Posterior vena cava (tissue), 2 donors: Measurements from ENCODE around the gene AKAP13. TPM values are rescaled to one million over a fixed set of nuclear protein-coding genes. Genes with fewer than 3 reads are reported as not detected.
"Not testable (repeated sequence)": the region's sequence is repeated elsewhere in the genome, so short reads cannot be mapped to it uniquely, and the experiment has no call there.

Experiments
- DNase-seq: peaks from one replicate; pipeline ENCODE4 v3.0.0-alpha.2; 2020; ENCODE audit warnings: low spot score
- intact Hi-C, 2 donors: fragments of 100-400 bp; cut with DNase I; formaldehyde crosslinking; loops; one replicate each; pipeline versions ENCODE4 v1.14.1 to v1.14.2; 2022 to 2023
- total RNA-seq, 2 donors: library from RNA; stranded (reverse); fragmentation: NEBNext Ultra II Directional; extraction: Animal tissue kit (Norgen Biotek cat#: 25700); gene quantifications; one replicate each; pipeline ENCODE4 v1.2.1, GENCODE V29; 2021
- donor health status: DM: yes; HTN: yes; CAD: no.
- donor health status: DM: yes; HTN: yes; CAD: no.

Gene AKAP13
- total RNA-seq, 2 donors from 2014 or later: 214 TPM

DNA sequence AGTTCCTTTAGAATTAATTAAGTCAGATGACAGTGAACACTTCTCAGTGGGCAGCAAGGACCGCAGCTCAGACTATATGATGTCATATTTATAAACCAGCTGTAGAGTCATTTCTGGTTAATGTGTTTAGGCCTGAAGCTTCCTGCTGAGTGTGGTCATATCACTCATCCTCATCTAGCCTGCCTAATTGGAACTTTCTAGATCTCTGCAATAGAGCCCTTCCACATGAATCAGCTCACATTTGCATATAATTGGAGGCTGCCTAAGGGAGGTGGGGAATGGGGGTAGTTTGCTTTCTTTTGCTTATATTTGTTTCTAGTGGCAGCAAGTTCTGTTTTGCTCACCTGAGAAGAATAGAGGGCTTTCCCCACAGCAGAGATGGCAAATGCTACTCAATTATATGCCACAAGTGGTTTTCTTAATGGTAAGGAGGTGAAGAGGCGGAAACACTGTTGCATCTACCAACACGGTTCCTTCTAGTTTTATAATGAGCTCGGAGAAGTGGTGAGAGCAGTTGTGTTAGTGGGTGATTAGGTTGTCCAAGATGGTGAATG, 266.2 kb downstream of the AKAP13 start:
- intact Hi-C loops: loop anchor here in 1 of 2 donors (10.0 kb wide), 1 partner anchor 538 kb away; no protein-coding TSS in a partner anchor

GRCh38 chr15:85649372-85649771, 269.0 kb downstream of the AKAP13 start:
- intact Hi-C loops: loop anchor here in 1 of 2 donors (10.0 kb wide), 1 partner anchor 535 kb away; no protein-coding TSS in a partner anchor
- DNase-seq: no peak

More for the DNA sequence above, 266.2 kb downstream of the AKAP13 start:
- no peak for DNase-seq

DNA sequence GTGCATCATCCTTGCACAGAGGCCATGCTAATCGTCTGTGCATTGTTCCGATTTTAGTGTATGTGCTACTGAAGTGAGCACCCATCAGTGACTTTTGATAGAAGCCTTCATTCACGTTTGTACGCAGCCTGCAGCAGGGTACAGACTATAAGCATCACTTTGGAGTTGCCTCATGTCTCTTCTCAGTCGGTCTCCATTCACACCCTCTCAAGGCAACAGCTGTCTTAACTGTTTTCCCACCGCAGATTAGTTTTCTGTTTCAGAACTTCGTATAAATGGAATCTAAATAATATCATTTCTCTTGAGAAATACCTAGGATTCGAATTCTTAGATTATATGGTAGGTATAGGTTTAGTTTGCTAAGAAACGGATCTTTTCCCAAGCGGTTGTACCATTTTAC, 271.1 kb downstream of the AKAP13 start:
- DNase-seq: no peak
- intact Hi-C loops: no loop called here

GRCh38 chr15:85652457-85652856, 272.1 kb downstream of the AKAP13 start:
- no peak for DNase-seq
- intact Hi-C loops: no loop called here

- intact Hi-C loops: no loop called here
Observed at GRCh38 chr15:85657132-85657531, 276.7 kb downstream of the AKAP13 start.

GRCh38 chr15:85658816-85659215, 278.4 kb downstream of the AKAP13 start:
- no peak for DNase-seq
- intact Hi-C loops: no loop called here

More at GRCh38 chr15:85657132-85657531, 276.7 kb downstream of the AKAP13 start:
- DNase-seq: no peak

DNA sequence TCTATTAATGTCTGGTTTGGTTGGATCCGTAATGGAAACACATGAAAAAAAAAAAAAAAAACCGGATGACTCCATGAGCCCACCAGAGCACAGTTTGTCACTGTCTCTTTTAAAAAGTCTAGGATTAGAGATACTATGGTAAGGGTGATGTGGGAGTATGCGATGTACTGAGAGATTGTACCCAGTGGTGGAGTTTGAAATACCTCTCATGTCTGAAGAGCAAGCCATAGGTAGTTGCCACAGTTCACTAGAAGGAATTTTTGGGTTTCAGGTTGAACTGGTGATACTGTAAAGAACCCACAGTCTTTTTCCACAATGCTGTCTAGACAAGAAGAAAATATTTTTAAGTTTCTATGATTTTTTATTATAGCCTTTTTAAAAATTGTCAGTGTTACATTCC, 281.5 kb downstream of the AKAP13 start:
- intact Hi-C loops: no loop called here
- DNase-seq: no peak

DNA sequence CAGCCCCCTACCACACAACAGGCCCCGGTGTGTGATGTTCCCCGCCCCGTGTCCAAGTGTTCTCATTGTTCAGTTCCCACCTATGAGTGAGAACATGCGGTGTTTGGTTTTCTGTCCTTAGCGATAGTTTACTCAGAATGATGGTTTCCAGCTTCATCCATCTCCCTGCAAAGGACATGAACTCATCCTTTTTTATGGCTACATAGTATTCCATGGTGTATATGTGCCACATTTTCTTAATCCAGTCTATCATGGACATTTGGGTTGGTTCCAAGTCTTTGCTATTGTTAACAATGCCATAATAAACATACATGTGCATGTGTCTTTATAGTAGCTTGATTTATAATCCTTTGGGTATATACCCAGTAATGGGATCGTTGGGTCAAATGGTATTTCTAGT, 285.3 kb downstream of the AKAP13 start:
- intact Hi-C loops, DNase-seq: not testable (repeated sequence)

DNA sequence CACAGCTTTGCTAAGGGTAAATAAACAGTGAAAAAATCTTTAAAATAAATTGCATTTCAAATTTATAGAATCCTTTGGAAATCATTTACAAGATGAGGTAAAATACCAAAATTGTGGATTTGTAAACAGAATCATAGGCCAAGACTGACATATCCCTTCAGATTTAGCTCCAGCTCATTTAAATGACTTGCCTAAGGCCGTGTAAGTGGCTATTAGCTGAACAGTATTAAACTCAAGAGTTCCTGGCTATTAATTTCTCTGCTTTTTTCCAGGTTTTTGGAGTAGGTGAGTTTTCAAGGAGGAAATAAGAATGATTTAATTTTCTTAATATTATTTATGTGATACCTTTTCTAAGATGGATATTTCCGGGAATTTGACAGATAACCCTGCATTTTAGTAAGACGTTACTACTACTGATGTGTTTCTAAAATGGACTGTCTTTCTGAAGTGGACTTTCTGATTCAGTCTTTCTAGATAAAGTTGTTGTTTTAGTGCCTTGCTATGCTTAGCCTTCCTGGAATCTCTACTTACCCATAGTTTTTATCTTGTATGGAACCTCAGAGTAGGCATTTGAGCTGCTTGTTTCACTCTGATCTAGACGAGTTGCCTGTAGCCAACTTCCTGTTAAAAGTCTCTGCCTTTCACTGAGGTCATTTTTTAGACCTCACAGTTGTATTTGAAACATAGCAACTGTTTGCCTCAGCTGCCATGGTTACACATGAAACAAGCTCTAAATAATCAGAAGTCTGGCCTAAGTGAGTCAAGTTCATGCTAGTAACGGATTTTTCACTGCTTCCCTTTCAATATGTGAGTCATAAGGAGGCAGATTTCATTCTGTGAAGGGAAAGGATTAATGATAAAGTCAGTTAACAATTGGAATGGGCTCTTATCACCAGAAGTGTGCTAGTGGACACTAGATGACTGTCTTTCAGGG, 287.4 kb downstream of the AKAP13 start:
- DNase-seq: no peak
- intact Hi-C loops: no loop called here

- intact Hi-C loops: no loop called here
- DNase-seq: no peak
Observed at GRCh38 chr15:85671156-85671555, 290.8 kb downstream of the AKAP13 start.

DNA sequence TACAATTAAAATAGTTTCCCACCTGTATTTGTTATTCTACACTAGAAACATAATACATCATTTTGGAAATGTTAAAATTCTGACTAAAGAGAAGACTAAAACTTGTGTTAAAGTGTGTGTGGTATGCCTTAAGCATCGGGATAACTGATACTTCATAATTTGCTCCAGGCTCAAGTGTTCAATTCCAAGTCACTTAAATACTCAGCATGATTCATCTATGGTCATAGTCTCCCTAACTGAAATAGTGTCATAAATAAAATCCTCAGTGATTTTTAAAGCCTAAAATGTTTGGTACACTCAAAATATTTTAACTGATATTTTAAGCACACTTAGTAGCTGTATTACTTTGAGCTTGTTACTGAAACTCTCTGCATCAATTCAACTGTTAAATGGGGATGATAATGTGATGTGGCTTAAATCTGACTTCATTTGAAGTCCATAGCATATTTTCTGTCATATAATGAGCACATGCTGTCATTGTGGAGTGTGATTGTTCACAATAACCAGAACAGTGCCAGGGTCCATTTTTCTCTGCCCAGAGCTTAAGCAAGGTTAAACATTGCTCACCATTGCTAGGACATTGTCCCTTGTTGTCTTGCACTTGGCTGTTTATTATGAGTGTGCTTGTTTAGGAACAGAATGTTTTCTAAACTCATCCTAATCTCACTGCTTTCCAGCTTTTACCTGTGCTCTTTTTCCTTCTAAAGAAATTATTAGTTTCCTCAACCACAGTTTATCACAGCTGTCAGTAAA, 292.1 kb downstream of the AKAP13 start:
- intact Hi-C loops: no loop called here

GRCh38 chr15:85673326-85673725, 292.9 kb downstream of the AKAP13 start:
- DNase-seq: no peak
- intact Hi-C loops: no loop called here

More for the DNA sequence above, 292.1 kb downstream of the AKAP13 start:
- DNase-seq: no peak

GRCh38 chr15:85676342-85677098, 296.1 kb downstream of the AKAP13 start:
- no peak for DNase-seq
- intact Hi-C loops: no loop called here

GRCh38 chr15:85679231-85679630, 298.8 kb downstream of the AKAP13 start:
- no peak for DNase-seq
- intact Hi-C loops: no loop called here

- intact Hi-C loops: no loop called here
- DNase-seq: no peak
Observed at GRCh38 chr15:85681386-85681785, 301.0 kb downstream of the AKAP13 start.

DNA sequence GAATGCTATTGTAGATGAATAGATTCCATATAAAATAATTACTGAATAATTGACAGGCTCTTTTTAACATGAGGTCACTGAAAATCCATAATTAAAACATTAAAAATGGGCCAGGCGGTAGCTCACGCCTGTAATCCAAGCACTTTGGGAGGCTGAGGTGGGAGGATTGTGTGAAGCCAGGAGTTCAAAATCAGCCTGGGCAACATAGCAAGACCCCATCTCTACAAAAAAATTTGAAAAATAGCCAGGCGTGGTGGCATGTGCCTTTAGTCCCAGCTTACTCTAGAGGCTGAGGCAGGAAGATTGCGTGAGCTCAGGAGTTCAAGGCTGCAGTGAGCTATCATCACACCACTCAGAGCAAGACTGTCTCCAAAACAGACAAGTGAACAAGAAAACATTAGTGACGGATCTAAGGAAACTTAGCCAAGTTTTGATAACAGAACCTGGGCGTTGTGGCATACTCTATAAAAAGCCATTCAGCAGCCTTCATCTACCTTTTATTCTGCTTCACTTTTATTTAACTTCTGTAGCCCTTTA, 303.8 kb downstream of the AKAP13 start:
- intact Hi-C loops: no loop called here
- no peak for DNase-seq

- DNase-seq: no peak
- intact Hi-C loops: no loop called here
Observed at GRCh38 chr15:85685356-85685755, 305.0 kb downstream of the AKAP13 start.

- no peak for DNase-seq
- intact Hi-C loops: no loop called here
Observed at GRCh38 chr15:85687329-85687728, 306.9 kb downstream of the AKAP13 start.

DNA sequence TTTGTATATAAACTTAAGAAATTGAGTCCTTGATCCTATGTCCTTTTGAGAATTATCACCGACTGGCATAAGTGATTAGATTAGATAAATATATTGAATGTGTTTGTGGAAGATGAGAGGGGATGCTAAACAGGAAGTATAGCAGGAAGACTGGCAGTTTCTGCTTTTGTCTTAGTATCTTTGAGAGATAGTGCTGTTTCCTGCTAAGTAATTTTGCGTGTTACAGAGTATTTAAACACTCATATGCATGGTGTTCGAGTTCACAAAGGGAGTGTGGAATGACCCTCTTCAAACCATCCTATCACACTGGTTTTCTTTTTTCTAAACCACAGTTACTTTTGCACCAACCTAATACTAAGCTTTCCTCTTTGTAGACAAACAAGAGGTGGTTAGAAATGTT, 308.3 kb downstream of the AKAP13 start:
- intact Hi-C loops: no loop called here
- DNase-seq: no peak
